ENCODE measurements around the gene FBXL16.

GRCh38 chr16:662597-662996 is 43.0 kb downstream of the FBXL16 start:
- TF ChIP-seq ZNF776 (tag by site-specific recombination; IDR thresholded peaks at IDR 0.05; ENCODE audit: borderline replicate concordance) = no peak
- no peak for TF ChIP-seq ZBTB11 (tag by site-specific recombination; conservative IDR thresholded peaks at IDR 0.05; ENCODE audit: low read depth)
- no peak for TF ChIP-seq ATF2 (tag by site-specific recombination; IDR thresholded peaks at IDR 0.05; ENCODE audit: low read depth)

Measured in HEK293 (cell line).